GM12891 (cell line): Measurements from ENCODE around the gene PROKR2.

Experiments
- POLR2A ChIP-seq: IDR thresholded peaks from 2 replicates; pipeline ENCODE4 v1.6.1; 2011; ENCODE audit warnings: low read depth, low read length, control low read depth
- POLR2AphosphoS5 ChIP-seq: IDR thresholded peaks from 2 replicates; pipeline ENCODE4 v1.6.1; 2011; ENCODE audit warnings: low read depth, low read length, control low read depth
- POU2F2 ChIP-seq: IDR thresholded peaks from 2 replicates; pipeline ENCODE4 v1.6.1; 2011; ENCODE audit warnings: low read depth, mild to moderate bottlenecking, control low read depth, low read length, moderate library complexity

DNA sequence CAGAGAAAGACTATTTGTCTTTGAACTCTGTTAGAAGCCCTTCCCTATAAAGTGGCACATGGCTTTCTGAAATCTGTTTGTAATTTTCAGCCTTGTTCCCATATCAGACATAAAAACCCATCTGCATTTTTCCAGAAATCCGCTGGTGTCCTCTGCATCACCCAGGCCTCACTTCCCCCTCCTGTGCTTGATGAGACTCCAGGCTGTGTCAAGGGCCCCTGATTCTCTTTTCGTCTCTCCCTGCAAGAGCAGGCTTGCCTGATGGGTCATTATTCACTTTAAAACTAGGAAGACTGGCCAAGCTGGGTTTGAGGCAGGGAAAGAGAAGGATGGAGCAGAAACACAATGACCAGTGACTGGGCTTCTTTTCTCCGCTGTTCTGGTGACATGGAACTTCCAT, 10.6 kb upstream of the PROKR2 start:
- TF ChIP-seq POLR2A: no peak
- TF ChIP-seq POLR2AphosphoS5: no peak
- TF ChIP-seq POU2F2: no peak
